ENCODE results near the gene TMEM266.
A peak's percentile ranks its signal among the peaks of the same experiment; 100 is the strongest.

TMEM266 gene

GRCh38 chr15:76150513-76150912, 90.7 kb downstream of the TMEM266 start:
- TF ChIP-seq CTCF (IDR thresholded peaks at IDR 0.05; ENCODE audit: low read depth, low read length, missing control alignments): no peak
- H3K4me3 ChIP-seq (replicated peaks; ENCODE audit: low read depth, low read length): no peak overlapping the region
- DNase-seq (ENCODE audit: extremely low read depth, low read depth): no peak

- peak; percentile 87 for TF ChIP-seq CTCF (IDR thresholded peaks at IDR 0.05; ENCODE audit: low read depth, low read length, missing control alignments)
- DNase-seq (ENCODE audit: extremely low read depth, low read depth): no peak
- H3K4me3 ChIP-seq (replicated peaks; ENCODE audit: low read depth, low read length): no peak overlapping the region
Observed at GRCh38 chr15:76150971-76151598, 91.3 kb downstream of the TMEM266 start.

GRCh38 chr15:76151599-76151974, 91.8 kb downstream of the TMEM266 start:
- DNase-seq (ENCODE audit: extremely low read depth, low read depth): no peak
- H3K4me3 ChIP-seq (replicated peaks; ENCODE audit: low read depth, low read length): no peak overlapping the region
- no peak for TF ChIP-seq CTCF (IDR thresholded peaks at IDR 0.05; ENCODE audit: low read depth, low read length, missing control alignments)

GRCh38 chr15:76152197-76152596, 92.4 kb downstream of the TMEM266 start:
- no peak for TF ChIP-seq CTCF (IDR thresholded peaks at IDR 0.05; ENCODE audit: low read depth, low read length, missing control alignments)
- H3K4me3 ChIP-seq (replicated peaks; ENCODE audit: low read depth, low read length): no peak overlapping the region
- DNase-seq (ENCODE audit: extremely low read depth, low read depth): no peak

- H3K4me3 ChIP-seq (replicated peaks; ENCODE audit: low read depth, low read length): no peak overlapping the region
- DNase-seq (ENCODE audit: extremely low read depth, low read depth): no peak
- no peak for TF ChIP-seq CTCF (IDR thresholded peaks at IDR 0.05; ENCODE audit: low read depth, low read length, missing control alignments)
Observed at GRCh38 chr15:76153241-76154197, 93.7 kb downstream of the TMEM266 start.

GRCh38 chr15:76155731-76156130, 95.9 kb downstream of the TMEM266 start:
- no peak for TF ChIP-seq CTCF (IDR thresholded peaks at IDR 0.05; ENCODE audit: low read depth, low read length, missing control alignments)
- DNase-seq (ENCODE audit: extremely low read depth, low read depth): peak; percentile 93
- H3K4me3 ChIP-seq (replicated peaks; ENCODE audit: low read depth, low read length): no peak overlapping the region

Data from HFF-Myc (cell line).